HepG2 (cell line): Measurements from ENCODE around the gene TNS4. TPM values are rescaled to one million over a fixed set of nuclear protein-coding genes. Genes with fewer than 3 reads are reported as not detected.

Experiments used
- HHEX ChIP-seq: IDR thresholded peaks from 2 replicates; pipeline ENCODE4 v1.6.1; 2016; ENCODE audit warnings: control low read depth
- IKZF1 ChIP-seq: fragments of 450-650 bp; IDR thresholded peaks from 2 replicates; pipeline ENCODE4 v1.7.1; 2016
- KDM5A ChIP-seq: fragments of 200-600 bp; sonication (generic); IDR thresholded peaks from 2 replicates; pipeline ENCODE4 v1.7.0; 2018; ENCODE audit warnings: antibody characterized with exemption, mild to moderate bottlenecking, low read length, borderline replicate concordance
- KLF11 ChIP-seq: IDR thresholded peaks from 2 replicates; pipeline ENCODE4 v1.6.1; 2016; ENCODE audit warnings: missing compliant biosample characterization
- KLF9 ChIP-seq: IDR thresholded peaks from 2 replicates; pipeline ENCODE4 v1.6.1; 2016; ENCODE audit warnings: low read depth
- NFKBIZ ChIP-seq: IDR thresholded peaks from 2 replicates; pipeline ENCODE4 v1.6.1; 2018; ENCODE audit warnings: missing genetic modification reagents, missing compliant biosample characterization
- PHF21A ChIP-seq: sonication (generic); formaldehyde crosslinking; IDR thresholded peaks from 2 replicates; pipeline ENCODE4 v1.5.0; 2020; ENCODE audit warnings: mild to moderate bottlenecking, missing genetic modification reagents
- PRMT3 ChIP-seq: sonication (generic); formaldehyde crosslinking; IDR thresholded peaks from 2 replicates; pipeline ENCODE4 v1.8.1; 2022; ENCODE audit warnings: low read depth, mild to moderate bottlenecking, moderate library complexity, missing genetic modification reagents, borderline replicate concordance
- RBAK ChIP-seq: sonication (generic); formaldehyde crosslinking; IDR thresholded peaks from 2 replicates; pipeline ENCODE4 v1.5.1; 2020; ENCODE audit warnings: mild to moderate bottlenecking, missing genetic modification reagents
- ZBTB42 ChIP-seq: sonication (generic); formaldehyde crosslinking; IDR thresholded peaks from 2 replicates; pipeline ENCODE4 v1.5.0; 2020; ENCODE audit warnings: mild to moderate bottlenecking, missing genetic modification reagents
- ZMYM2 ChIP-seq: sonication (generic); formaldehyde crosslinking; IDR thresholded peaks from 2 replicates; pipeline ENCODE4 v1.8.0; 2022; ENCODE audit warnings: mild to moderate bottlenecking, missing genetic modification reagents
- ZNF577 ChIP-seq: sonication (generic); formaldehyde crosslinking; IDR thresholded peaks from 2 replicates; pipeline ENCODE4 v1.4.0; 2020; ENCODE audit warnings: mild to moderate bottlenecking, low read depth, missing genetic modification reagents, borderline replicate concordance
- polyA plus RNA-seq, 8 experiments: library from polyadenylated mRNA; depleted of rRNA in 3 of 8; stranded (reverse) in 7 of 8; unstranded in 1 of 8; fragments of >200 nt; fragmentation: Illumina TruSeq in 4 of 8; extraction: Trizol in 4 of 8; gene quantifications; 2 replicates each; pipeline versions ENCODE4 v1.2.1 to v1.2.3, GENCODE V29; 2011 to 2016; ENCODE audit warnings: low read depth in 4 of 8, missing spikeins in 1 of 8, mixed read lengths in 1 of 8; ENCODE audit not compliant: insufficient read depth in 1 of 8
- total RNA-seq, 5 experiments: library from RNA; depleted of rRNA; stranded (reverse); fragments of >200 nt; fragmentation: Illumina TruSeq; extraction: Trizol; gene quantifications; 2 replicates each; pipeline ENCODE4 v1.2.3, GENCODE V29; 2016; ENCODE audit warnings: low read depth in 1 of 5
- TF ChIP-seq, protein P1 (sequence below): IDR thresholded peaks from 2 replicates; pipeline ENCODE4 v1.6.1; 2016; ENCODE audit warnings: low read depth, missing genetic modification reagents, missing compliant biosample characterization
- TF ChIP-seq, protein P2 (sequence below): sonication (generic); formaldehyde crosslinking; IDR thresholded peaks from 2 replicates; pipeline ENCODE4 v1.4.0; 2020; ENCODE audit warnings: missing genetic modification reagents
- TF ChIP-seq, protein P3 (sequence below): sonication (generic); formaldehyde crosslinking; conservative IDR thresholded peaks from 2 replicates; pipeline ENCODE4 v1.4.0; 2020; ENCODE audit warnings: missing genetic modification reagents
- TF ChIP-seq, protein P4 (sequence below): sonication (generic); formaldehyde crosslinking; IDR thresholded peaks from 2 replicates; pipeline ENCODE4 v1.8.1; 2023; ENCODE audit warnings: mild to moderate bottlenecking, missing genetic modification reagents
- TF ChIP-seq, protein P5 (sequence below): sonication (generic); formaldehyde crosslinking; conservative IDR thresholded peaks from 2 replicates; pipeline ENCODE4 v1.4.0; 2020; ENCODE audit warnings: missing genetic modification reagents
- TF ChIP-seq, protein P6 (sequence below): sonication (generic); formaldehyde crosslinking; IDR thresholded peaks from 2 replicates; pipeline ENCODE4 v1.8.1; 2022; ENCODE audit warnings: mild to moderate bottlenecking, missing genetic modification reagents

The TNS4 gene
- total and polyA plus RNA-seq, 2 of the 13 experiments (the other 11 are each of a cell fraction or from before 2014, with no cell fraction given): 0.58 to 2.1 TPM

DNA sequence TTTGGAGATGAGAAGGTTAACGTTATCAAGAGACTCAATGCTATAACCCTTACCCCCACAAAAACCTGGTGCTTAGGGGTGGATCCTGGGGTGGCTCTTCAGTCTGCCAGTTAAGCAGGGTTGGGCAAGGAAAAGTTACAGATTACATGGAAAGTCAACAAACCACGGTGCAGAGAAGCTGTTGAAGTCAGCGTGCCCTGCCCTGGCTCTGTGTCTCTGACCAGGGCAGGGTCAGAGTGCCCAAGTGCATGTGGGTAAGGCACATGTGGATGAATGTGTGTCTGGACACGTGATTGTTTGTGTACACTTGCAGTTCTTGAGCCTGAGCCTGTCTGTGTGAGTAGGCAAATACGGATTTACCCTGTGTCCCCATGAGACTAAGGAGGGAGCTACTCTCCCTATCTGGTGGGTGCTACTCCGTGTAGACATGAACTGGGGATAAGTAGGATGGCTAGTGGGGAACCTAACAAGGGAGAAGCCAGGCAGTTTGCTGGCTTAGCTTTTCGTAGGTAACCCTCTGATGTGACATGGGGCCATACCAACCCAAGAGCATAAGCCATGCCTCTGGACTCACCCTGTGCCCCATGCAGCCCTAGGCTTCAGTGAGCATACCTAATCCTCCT is 52.7 kb downstream of the TNS4 start (continued):
- TF ChIP-seq, protein P1, sequence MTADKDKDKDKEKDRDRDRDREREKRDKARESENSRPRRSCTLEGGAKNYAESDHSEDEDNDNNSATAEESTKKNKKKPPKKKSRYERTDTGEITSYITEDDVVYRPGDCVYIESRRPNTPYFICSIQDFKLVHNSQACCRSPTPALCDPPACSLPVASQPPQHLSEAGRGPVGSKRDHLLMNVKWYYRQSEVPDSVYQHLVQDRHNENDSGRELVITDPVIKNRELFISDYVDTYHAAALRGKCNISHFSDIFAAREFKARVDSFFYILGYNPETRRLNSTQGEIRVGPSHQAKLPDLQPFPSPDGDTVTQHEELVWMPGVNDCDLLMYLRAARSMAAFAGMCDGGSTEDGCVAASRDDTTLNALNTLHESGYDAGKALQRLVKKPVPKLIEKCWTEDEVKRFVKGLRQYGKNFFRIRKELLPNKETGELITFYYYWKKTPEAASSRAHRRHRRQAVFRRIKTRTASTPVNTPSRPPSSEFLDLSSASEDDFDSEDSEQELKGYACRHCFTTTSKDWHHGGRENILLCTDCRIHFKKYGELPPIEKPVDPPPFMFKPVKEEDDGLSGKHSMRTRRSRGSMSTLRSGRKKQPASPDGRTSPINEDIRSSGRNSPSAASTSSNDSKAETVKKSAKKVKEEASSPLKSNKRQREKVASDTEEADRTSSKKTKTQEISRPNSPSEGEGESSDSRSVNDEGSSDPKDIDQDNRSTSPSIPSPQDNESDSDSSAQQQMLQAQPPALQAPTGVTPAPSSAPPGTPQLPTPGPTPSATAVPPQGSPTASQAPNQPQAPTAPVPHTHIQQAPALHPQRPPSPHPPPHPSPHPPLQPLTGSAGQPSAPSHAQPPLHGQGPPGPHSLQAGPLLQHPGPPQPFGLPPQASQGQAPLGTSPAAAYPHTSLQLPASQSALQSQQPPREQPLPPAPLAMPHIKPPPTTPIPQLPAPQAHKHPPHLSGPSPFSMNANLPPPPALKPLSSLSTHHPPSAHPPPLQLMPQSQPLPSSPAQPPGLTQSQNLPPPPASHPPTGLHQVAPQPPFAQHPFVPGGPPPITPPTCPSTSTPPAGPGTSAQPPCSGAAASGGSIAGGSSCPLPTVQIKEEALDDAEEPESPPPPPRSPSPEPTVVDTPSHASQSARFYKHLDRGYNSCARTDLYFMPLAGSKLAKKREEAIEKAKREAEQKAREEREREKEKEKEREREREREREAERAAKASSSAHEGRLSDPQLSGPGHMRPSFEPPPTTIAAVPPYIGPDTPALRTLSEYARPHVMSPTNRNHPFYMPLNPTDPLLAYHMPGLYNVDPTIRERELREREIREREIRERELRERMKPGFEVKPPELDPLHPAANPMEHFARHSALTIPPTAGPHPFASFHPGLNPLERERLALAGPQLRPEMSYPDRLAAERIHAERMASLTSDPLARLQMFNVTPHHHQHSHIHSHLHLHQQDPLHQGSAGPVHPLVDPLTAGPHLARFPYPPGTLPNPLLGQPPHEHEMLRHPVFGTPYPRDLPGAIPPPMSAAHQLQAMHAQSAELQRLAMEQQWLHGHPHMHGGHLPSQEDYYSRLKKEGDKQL (CRISPR knock-in tag): peak; percentile 69
- TF ChIP-seq KDM5A: no peak
- TF ChIP-seq ZNF577 (CRISPR knock-in tag): no peak
- TF ChIP-seq HHEX (CRISPR knock-in tag): 0 out of 2 replicates have a peak, but pooled peaks have one; percentile 65
- TF ChIP-seq ZBTB42: peak; percentile 69; the same call in 1 of the 2 replicates
- peak; percentile 94 for TF ChIP-seq PHF21A
- 0 out of 2 replicates have a peak, but pooled peaks have one; percentile 60 for TF ChIP-seq KLF9 (CRISPR knock-in tag)
- TF ChIP-seq, protein P2, sequence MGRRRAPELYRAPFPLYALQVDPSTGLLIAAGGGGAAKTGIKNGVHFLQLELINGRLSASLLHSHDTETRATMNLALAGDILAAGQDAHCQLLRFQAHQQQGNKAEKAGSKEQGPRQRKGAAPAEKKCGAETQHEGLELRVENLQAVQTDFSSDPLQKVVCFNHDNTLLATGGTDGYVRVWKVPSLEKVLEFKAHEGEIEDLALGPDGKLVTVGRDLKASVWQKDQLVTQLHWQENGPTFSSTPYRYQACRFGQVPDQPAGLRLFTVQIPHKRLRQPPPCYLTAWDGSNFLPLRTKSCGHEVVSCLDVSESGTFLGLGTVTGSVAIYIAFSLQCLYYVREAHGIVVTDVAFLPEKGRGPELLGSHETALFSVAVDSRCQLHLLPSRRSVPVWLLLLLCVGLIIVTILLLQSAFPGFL (CRISPR knock-in tag): no peak
- TF ChIP-seq NFKBIZ (CRISPR knock-in tag): peak; percentile 96
- TF ChIP-seq, protein P3, sequence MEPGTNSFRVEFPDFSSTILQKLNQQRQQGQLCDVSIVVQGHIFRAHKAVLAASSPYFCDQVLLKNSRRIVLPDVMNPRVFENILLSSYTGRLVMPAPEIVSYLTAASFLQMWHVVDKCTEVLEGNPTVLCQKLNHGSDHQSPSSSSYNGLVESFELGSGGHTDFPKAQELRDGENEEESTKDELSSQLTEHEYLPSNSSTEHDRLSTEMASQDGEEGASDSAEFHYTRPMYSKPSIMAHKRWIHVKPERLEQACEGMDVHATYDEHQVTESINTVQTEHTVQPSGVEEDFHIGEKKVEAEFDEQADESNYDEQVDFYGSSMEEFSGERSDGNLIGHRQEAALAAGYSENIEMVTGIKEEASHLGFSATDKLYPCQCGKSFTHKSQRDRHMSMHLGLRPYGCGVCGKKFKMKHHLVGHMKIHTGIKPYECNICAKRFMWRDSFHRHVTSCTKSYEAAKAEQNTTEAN (CRISPR knock-in tag): peak; percentile 96; the same call in 1 of the 2 replicates
- TF ChIP-seq IKZF1: no peak
- TF ChIP-seq RBAK (CRISPR knock-in tag): 0 out of 2 replicates have a peak, but pooled peaks have one; percentile 26
- TF ChIP-seq, protein P4, sequence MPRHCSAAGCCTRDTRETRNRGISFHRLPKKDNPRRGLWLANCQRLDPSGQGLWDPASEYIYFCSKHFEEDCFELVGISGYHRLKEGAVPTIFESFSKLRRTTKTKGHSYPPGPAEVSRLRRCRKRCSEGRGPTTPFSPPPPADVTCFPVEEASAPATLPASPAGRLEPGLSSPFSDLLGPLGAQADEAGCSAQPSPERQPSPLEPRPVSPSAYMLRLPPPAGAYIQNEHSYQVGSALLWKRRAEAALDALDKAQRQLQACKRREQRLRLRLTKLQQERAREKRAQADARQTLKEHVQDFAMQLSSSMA (CRISPR knock-in tag): no peak
- no peak for TF ChIP-seq PRMT3 (CRISPR knock-in tag)
- TF ChIP-seq, protein P5, sequence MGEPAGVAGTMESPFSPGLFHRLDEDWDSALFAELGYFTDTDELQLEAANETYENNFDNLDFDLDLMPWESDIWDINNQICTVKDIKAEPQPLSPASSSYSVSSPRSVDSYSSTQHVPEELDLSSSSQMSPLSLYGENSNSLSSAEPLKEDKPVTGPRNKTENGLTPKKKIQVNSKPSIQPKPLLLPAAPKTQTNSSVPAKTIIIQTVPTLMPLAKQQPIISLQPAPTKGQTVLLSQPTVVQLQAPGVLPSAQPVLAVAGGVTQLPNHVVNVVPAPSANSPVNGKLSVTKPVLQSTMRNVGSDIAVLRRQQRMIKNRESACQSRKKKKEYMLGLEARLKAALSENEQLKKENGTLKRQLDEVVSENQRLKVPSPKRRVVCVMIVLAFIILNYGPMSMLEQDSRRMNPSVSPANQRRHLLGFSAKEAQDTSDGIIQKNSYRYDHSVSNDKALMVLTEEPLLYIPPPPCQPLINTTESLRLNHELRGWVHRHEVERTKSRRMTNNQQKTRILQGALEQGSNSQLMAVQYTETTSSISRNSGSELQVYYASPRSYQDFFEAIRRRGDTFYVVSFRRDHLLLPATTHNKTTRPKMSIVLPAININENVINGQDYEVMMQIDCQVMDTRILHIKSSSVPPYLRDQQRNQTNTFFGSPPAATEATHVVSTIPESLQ: 0 out of 2 replicates have a peak, but pooled peaks have one; percentile 17
- 0 out of 2 replicates have a peak, but pooled peaks have one; percentile 64 for TF ChIP-seq ZMYM2 (CRISPR knock-in tag)
- TF ChIP-seq KLF11 (CRISPR knock-in tag): no peak
- TF ChIP-seq, protein P6, sequence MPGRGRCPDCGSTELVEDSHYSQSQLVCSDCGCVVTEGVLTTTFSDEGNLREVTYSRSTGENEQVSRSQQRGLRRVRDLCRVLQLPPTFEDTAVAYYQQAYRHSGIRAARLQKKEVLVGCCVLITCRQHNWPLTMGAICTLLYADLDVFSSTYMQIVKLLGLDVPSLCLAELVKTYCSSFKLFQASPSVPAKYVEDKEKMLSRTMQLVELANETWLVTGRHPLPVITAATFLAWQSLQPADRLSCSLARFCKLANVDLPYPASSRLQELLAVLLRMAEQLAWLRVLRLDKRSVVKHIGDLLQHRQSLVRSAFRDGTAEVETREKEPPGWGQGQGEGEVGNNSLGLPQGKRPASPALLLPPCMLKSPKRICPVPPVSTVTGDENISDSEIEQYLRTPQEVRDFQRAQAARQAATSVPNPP (CRISPR knock-in tag): no peak
